A673 (cell line): ENCODE results near the gene GALNT11.
"Not testable (repeated sequence)": the region's sequence is repeated elsewhere in the genome, so short reads cannot be mapped to it uniquely, and the experiment has no call there.

ENCODE experiments used
- CTCF ChIP-seq: fragments of 300-800, 200-600 bp; sonication (generic); conservative IDR thresholded peaks from 2 replicates; pipeline ENCODE4 v1.5.1; 2017; ENCODE audit warnings: low read depth, mild to moderate bottlenecking, antibody characterized with exemption, low read length, moderate library complexity, mixed read lengths
- EZH2 ChIP-seq: fragments of 200-600 bp; sonication (generic); IDR thresholded peaks from 2 replicates; pipeline ENCODE4 v1.6.1; 2017; ENCODE audit warnings: borderline replicate concordance, low read depth, mild to moderate bottlenecking, mixed read lengths, antibody characterized with exemption, low read length; ENCODE audit not compliant: poor library complexity, severe bottlenecking

- not testable (repeated sequence) for TF ChIP-seq CTCF, EZH2
Measured at GRCh38 chr7:152044909-152045308, 19.4 kb downstream of the GALNT11 start.
